ENCODE results near the gene RNASET2.

Gene RNASET2

GRCh38 chr6:166976636-166977035 lies 20.3 kb upstream of the RNASET2 start:
- H3K4me3 Mint-ChIP-seq: no peak overlapping the region
- no peak overlapping the region for H3K27ac Mint-ChIP-seq

DNA sequence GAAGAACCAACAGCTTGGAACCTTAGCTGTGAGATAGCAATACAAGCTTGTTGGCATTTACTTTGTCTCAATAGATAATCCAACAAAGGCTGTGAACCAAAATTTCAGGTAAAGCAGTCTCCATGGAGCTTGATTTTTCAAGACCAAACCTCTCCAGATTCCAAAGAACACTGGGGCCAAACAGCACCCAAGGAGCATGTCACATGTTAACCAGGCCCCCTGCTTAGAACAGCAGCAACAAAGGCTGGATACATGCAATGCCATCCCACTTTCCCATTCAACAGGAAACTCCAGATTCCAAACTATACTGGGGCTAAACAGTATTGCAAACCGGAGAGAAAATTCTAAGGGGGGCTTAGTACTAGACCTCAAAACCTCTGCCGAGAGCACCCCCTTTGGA lies 15.8 kb upstream of the RNASET2 start:
- Mint-ChIP-seq H3K36me3 (ENCODE audit: low read depth) (peaks cover 19% of the 10 kb centered on the region), H3K27ac (no peak overlapping the region), H3K4me1 (no peaks in the 10 kb centered on the region), H3K9me3 (peaks cover 8% of the 10 kb centered on the region), H3K4me3 (no peak overlapping the region), H3K27me3 (ENCODE audit: low read depth) (no peaks in the 10 kb centered on the region)
- no peak for TF ChIP-seq CTCF (IDR thresholded peaks at IDR 0.05; ENCODE audit: unreplicated experiment in 3 of 3)

More at GRCh38 chr6:166976636-166977035, 20.3 kb upstream of the RNASET2 start:
- Mint-ChIP-seq H3K9me3 (no peaks in the 10 kb centered on the region), H3K27me3 (ENCODE audit: low read depth) (no peaks in the 10 kb centered on the region), H3K4me1 (peaks cover 6% of the 10 kb centered on the region), H3K36me3 (ENCODE audit: low read depth) (peaks cover 23% of the 10 kb centered on the region)
- TF ChIP-seq CTCF (IDR thresholded peaks at IDR 0.05; ENCODE audit: unreplicated experiment in 3 of 3): no peak

GRCh38 chr6:166971271-166971670 lies 14.9 kb upstream of the RNASET2 start:
- no peak overlapping the region for H3K4me3 Mint-ChIP-seq
- TF ChIP-seq CTCF (IDR thresholded peaks at IDR 0.05; ENCODE audit: unreplicated experiment in 3 of 3): no peak
- H3K36me3 Mint-ChIP-seq (ENCODE audit: low read depth): peaks cover 27% of the 10 kb centered on the region
- H3K27ac Mint-ChIP-seq: no peak overlapping the region
- no peaks in the 10 kb centered on the region for H3K27me3 Mint-ChIP-seq (ENCODE audit: low read depth)
- peaks cover 15% of the 10 kb centered on the region for H3K9me3 Mint-ChIP-seq
- no peaks in the 10 kb centered on the region for H3K4me1 Mint-ChIP-seq

- Mint-ChIP-seq H3K9me3 (peaks cover 19% of the 10 kb centered on the region), H3K27ac (no peak overlapping the region), H3K4me3 (no peak overlapping the region), H3K36me3 (ENCODE audit: low read depth) (peaks cover 30% of the 10 kb centered on the region), H3K4me1 (no peaks in the 10 kb centered on the region), H3K27me3 (ENCODE audit: low read depth) (no peaks in the 10 kb centered on the region)
- TF ChIP-seq CTCF (IDR thresholded peaks at IDR 0.05; ENCODE audit: unreplicated experiment in 3 of 3): no peak
Observed at GRCh38 chr6:166970776-166971175, 14.4 kb upstream of the RNASET2 start.

- Mint-ChIP-seq H3K4me3 (no peak overlapping the region), H3K9me3 (peaks cover 20% of the 10 kb centered on the region), H3K27me3 (ENCODE audit: low read depth) (no peaks in the 10 kb centered on the region), H3K4me1 (no peaks in the 10 kb centered on the region), H3K36me3 (ENCODE audit: low read depth) (peaks cover 30% of the 10 kb centered on the region), H3K27ac (no peak overlapping the region)
- no peak for TF ChIP-seq CTCF (IDR thresholded peaks at IDR 0.05; ENCODE audit: unreplicated experiment in 3 of 3)
Observed at GRCh38 chr6:166970091-166970490, 13.7 kb upstream of the RNASET2 start.

- no peak overlapping the region for H3K27ac Mint-ChIP-seq
Observed at GRCh38 chr6:166969390-166970002, 13.1 kb upstream of the RNASET2 start.

More at GRCh38 chr6:166969390-166970002, 13.1 kb upstream of the RNASET2 start:
- Mint-ChIP-seq H3K4me1 (no peaks in the 10 kb centered on the region), H3K4me3 (no peak overlapping the region), H3K27me3 (ENCODE audit: low read depth) (no peaks in the 10 kb centered on the region), H3K36me3 (ENCODE audit: low read depth) (peaks cover 26% of the 10 kb centered on the region), H3K9me3 (peaks cover 23% of the 10 kb centered on the region)
- TF ChIP-seq CTCF (IDR thresholded peaks at IDR 0.05; ENCODE audit: unreplicated experiment in 3 of 3): no peak

Data from nephron (organoid).